OCI-LY1 (cell line): Measurements from ENCODE around the gene ASL.
"Not testable (repeated sequence)": the region's sequence is repeated elsewhere in the genome, so short reads cannot be mapped to it uniquely, and the experiment has no call there.

Experiments
- H2AFZ ChIP-seq: fragments of 200-600 bp; sonication (generic), shearing (Covaris generic); 2 replicates; pipeline ENCODE4 v1.6.0; 2014; ENCODE audit warnings: antibody characterized with exemption, mild to moderate bottlenecking, low read length
- H3F3A ChIP-seq: fragments of 200-600 bp; sonication (generic), shearing (Covaris generic); 2 replicates; pipeline ENCODE4 v1.6.0; 2014; ENCODE audit warnings: mild to moderate bottlenecking, antibody characterized with exemption, low read length, moderate library complexity; ENCODE audit not compliant: insufficient read depth
- H3K27ac ChIP-seq: fragments of 200-600 bp; sonication (generic); 2 replicates; pipeline ENCODE4 v1.5.1; 2014; ENCODE audit warnings: low read length, mixed run types, mild to moderate bottlenecking, low read depth; ENCODE audit not compliant: poor library complexity, severe bottlenecking
- H3K27me3 ChIP-seq: fragments of 200-600 bp; sonication (generic); 2 replicates; pipeline ENCODE4 v1.6.0; 2014; ENCODE audit warnings: antibody characterized with exemption, mild to moderate bottlenecking, low read length, moderate library complexity; ENCODE audit not compliant: insufficient read depth
- H3K36me3 ChIP-seq: fragments of 200-600 bp; sonication (generic); 2 replicates; pipeline ENCODE4 v1.6.1; 2014; ENCODE audit warnings: mild to moderate bottlenecking, antibody characterized with exemption, low read length, moderate library complexity, mixed read lengths; ENCODE audit not compliant: insufficient read depth
- H3K4me1 ChIP-seq: fragments of 200-600 bp; sonication (generic); 2 replicates; pipeline ENCODE4 v1.5.1; 2014; ENCODE audit warnings: mild to moderate bottlenecking, low read length, moderate library complexity; ENCODE audit not compliant: insufficient read depth, severe bottlenecking
- H3K4me2 ChIP-seq: fragments of 200-600 bp; sonication (generic), shearing (Covaris generic); 2 replicates; pipeline ENCODE4 v1.6.1; 2014; ENCODE audit warnings: low read length
- H3K4me3 ChIP-seq: fragments of 200-600 bp; sonication (generic); 2 replicates; pipeline ENCODE4 v1.5.1; 2014; ENCODE audit warnings: low read length, low read depth, mild to moderate bottlenecking, mixed read lengths; ENCODE audit not compliant: poor library complexity, severe bottlenecking
- H3K79me2 ChIP-seq: fragments of 200-600 bp; shearing (Covaris generic); 2 replicates; pipeline ENCODE4 v1.6.1; 2016; ENCODE audit warnings: mixed run types, low read length, mixed read lengths; ENCODE audit not compliant: insufficient read depth
- H3K9ac ChIP-seq: fragments of 200-600 bp; sonication (generic), shearing (Covaris generic); 2 replicates; pipeline ENCODE4 v1.6.1; 2014; ENCODE audit warnings: mild to moderate bottlenecking, low read length, mixed read lengths
- H3K9me2 ChIP-seq: fragments of 200-600 bp; sonication (generic), shearing (Covaris generic); 2 replicates; pipeline ENCODE4 v1.6.1; 2014; ENCODE audit warnings: low read depth, mild to moderate bottlenecking, low read length, mixed read lengths
- H3K9me3 ChIP-seq: fragments of 200-600 bp; shearing (Covaris generic); 2 replicates; pipeline ENCODE4 v1.6.1; 2014; ENCODE audit warnings: low read length, mixed read lengths
- H4K20me1 ChIP-seq: fragments of 200-600 bp; sonication (generic), shearing (Covaris generic); 2 replicates; pipeline ENCODE4 v1.6.0; 2016; ENCODE audit warnings: mild to moderate bottlenecking, low read length; ENCODE audit not compliant: insufficient read depth
- EZH2 ChIP-seq: fragments of 200-600 bp; sonication (generic), shearing (Covaris generic); IDR thresholded peaks from 2 replicates; pipeline ENCODE4 v1.8.0; 2017; ENCODE audit warnings: borderline replicate concordance, mixed run types, mild to moderate bottlenecking, antibody characterized with exemption, low read length, moderate library complexity, mixed read lengths
- TF ChIP-seq, protein P1 (sequence below): fragments of 200-600 bp; sonication (generic), shearing (Covaris generic); IDR thresholded peaks from 2 replicates; pipeline ENCODE4 v1.5.1; 2017; ENCODE audit warnings: mild to moderate bottlenecking, antibody characterized with exemption, low read length, moderate library complexity, mixed read lengths

ASL gene

DNA sequence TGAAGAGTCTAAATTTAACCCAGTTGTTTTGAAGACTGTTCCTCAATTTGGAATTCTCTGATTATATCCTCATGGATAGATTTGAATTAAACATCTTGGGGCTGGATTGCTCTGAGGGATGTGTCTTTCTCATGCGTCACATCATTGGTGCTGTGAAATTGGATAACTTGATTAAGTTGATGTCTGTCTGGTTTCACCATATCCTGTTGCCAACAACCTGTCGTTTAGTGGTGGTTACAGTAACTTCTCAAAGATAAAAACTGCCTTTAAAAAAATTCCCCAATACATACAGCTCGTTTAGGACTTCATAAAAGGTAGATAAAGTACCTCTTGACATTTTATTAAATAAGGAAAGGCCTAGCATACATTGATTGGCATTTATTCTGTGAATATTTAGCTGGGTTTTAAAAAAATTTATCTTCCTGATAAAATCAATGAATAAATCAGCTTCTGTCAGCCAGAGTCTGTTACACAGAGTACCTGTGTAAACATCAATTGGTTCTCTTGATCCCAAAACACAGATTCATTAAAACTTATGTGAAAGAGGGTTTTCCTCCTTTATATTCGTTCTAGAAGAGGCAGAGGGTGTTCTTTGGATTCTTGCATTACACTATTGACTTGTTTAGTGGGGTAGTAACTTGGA is 49.6 kb downstream of the ASL start:
- H3F3A ChIP-seq, result no peaks in the 10 kb centered on the region; the same call in 1 of the 2 replicates
- no peak overlapping the region for H3K4me2 ChIP-seq
- no peak overlapping the region for H3K27ac ChIP-seq
- peaks cover 75% of the 10 kb centered on the region for H3K79me2 ChIP-seq
- H3K9me2 ChIP-seq, result no peaks in the 10 kb centered on the region
- TF ChIP-seq, protein P1, sequence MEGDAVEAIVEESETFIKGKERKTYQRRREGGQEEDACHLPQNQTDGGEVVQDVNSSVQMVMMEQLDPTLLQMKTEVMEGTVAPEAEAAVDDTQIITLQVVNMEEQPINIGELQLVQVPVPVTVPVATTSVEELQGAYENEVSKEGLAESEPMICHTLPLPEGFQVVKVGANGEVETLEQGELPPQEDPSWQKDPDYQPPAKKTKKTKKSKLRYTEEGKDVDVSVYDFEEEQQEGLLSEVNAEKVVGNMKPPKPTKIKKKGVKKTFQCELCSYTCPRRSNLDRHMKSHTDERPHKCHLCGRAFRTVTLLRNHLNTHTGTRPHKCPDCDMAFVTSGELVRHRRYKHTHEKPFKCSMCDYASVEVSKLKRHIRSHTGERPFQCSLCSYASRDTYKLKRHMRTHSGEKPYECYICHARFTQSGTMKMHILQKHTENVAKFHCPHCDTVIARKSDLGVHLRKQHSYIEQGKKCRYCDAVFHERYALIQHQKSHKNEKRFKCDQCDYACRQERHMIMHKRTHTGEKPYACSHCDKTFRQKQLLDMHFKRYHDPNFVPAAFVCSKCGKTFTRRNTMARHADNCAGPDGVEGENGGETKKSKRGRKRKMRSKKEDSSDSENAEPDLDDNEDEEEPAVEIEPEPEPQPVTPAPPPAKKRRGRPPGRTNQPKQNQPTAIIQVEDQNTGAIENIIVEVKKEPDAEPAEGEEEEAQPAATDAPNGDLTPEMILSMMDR, result no peak
- no peak for TF ChIP-seq EZH2
- no peak overlapping the region for H3K4me3 ChIP-seq
- H3K9ac ChIP-seq, result no peak overlapping the region
- peaks cover 20% of the 10 kb centered on the region for H3K36me3 ChIP-seq
- H4K20me1 ChIP-seq, result no peaks in the 10 kb centered on the region
- H2AFZ ChIP-seq, result no peak overlapping the region
- H3K27me3 ChIP-seq, result no peaks in the 10 kb centered on the region
- H3K4me1 ChIP-seq, result peaks cover under 1% of the 10 kb centered on the region
- no peaks in the 10 kb centered on the region for H3K9me3 ChIP-seq

DNA sequence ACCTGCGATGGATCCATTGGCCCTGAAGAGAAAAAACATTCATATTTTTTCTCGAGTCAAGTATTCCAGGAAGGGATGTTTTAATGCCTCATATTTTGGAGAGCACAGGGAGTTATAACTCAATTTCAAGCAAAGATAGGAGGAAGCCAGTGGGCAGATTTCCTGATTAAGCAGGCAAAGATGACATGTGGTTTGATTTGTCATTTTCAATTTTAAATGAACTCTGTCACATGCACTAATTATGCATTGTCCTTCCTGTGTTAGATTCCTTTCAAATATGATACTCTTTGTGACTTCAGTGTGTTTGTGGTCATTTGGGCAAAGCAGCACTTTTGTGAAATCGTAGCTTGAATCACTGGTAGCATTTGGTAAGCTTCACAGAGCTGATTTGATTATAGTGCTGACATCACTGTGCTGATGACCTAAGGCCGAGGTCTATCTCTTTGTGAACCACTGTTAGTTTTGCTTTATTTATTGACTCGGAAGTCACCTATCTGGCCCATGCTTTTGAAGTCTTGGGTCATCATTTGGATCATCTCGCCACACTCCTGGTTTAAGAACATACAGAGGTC is 50.2 kb downstream of the ASL start:
- H3K27me3 ChIP-seq, H2AFZ ChIP-seq, H3K4me1 ChIP-seq, H3F3A ChIP-seq, H3K27ac ChIP-seq, H3K4me3 ChIP-seq, H3K9me2 ChIP-seq, H3K4me2 ChIP-seq, H4K20me1 ChIP-seq, H3K9me3 ChIP-seq, H3K9ac ChIP-seq: not testable (repeated sequence)
- H3K79me2 ChIP-seq, result peaks cover 69% of the 10 kb centered on the region
- peaks cover 25% of the 10 kb centered on the region for H3K36me3 ChIP-seq

DNA sequence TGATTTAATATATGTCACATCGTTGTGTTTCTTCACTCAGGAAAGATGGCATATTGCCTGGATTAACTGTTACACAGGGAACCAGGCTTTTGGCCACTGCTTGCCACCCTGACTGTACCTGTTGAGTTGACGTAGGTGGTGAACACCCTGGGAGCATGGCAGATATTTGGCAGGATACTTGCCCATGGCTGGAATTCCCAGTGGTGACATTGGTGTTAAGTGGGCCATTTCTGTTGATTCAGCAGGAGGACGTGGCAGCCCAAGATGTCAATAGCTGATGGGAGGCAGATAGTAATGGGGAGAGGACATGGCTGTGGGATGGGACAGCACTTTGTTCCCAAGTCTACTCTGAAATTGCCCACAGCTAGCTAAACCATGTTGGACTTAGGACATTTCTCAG is 51.6 kb downstream of the ASL start:
- not testable (repeated sequence) for H4K20me1 ChIP-seq, H3K4me3 ChIP-seq, H2AFZ ChIP-seq, H3K9ac ChIP-seq, H3F3A ChIP-seq, H3K4me1 ChIP-seq, H3K27me3 ChIP-seq, H3K9me2 ChIP-seq, H3K4me2 ChIP-seq, H3K9me3 ChIP-seq, H3K27ac ChIP-seq
- peaks cover 57% of the 10 kb centered on the region for H3K79me2 ChIP-seq
- peaks cover 28% of the 10 kb centered on the region for H3K36me3 ChIP-seq

DNA sequence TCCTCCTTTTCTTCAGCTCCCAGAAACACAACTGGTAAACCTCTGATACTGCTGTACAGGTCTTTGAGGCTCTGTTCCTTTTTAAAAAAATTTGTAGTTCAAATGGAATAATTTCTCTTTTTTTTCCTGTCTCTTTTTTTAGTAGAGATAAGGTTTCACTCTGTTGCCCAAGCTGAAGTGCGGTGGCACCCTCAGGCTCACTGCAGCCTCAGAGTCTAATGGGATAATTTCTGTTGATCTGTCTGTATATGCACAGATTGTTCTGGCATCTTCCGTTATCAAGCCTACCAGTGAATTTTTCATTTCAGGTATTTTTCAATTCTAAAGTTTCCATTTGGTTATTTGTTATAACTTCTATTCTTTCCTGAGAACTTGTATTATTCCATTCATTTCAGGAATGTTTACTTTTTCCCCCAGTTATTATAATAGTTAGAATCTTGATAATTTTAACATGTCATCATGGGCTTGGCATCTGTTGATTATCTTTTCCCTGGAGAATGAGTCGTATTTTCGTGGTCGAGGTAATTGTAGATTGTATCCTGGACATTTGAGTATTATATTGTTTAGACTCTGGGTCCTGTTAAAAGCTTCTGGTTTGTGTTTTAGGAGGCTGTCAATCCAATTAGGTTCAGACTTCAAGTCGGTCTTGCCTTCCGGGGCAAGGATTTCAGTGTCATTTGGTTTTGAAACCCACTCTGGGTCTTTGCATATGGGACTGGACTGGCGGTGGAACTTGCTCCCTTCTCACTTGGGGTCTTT is 63.6 kb downstream of the ASL start:
- Histone ChIP-seq H3K27ac (no peak overlapping the region), H3K9me3 (no peaks in the 10 kb centered on the region), H3K9ac (no peak overlapping the region), H3K9me2 (no peaks in the 10 kb centered on the region), H3F3A (no peaks in the 10 kb centered on the region), H3K79me2 (no peaks in the 10 kb centered on the region), H3K4me2 (no peak overlapping the region), H3K4me1 (no peaks in the 10 kb centered on the region), H3K27me3 (no peaks in the 10 kb centered on the region), H3K4me3 (no peak overlapping the region), H4K20me1 (no peaks in the 10 kb centered on the region), H2AFZ (no peak overlapping the region), H3K36me3 (peaks cover 88% of the 10 kb centered on the region)
- TF ChIP-seq EZH2, result no peak
- TF ChIP-seq, protein P1, result no peak
